Adipocyte (in vitro differentiated cells): ENCODE data around the gene MPST.

ENCODE experiments used
- DNase-seq: peaks from one replicate; pipeline ENCODE4 v3.0.0-alpha.2; 2015; ENCODE audit warnings: low read depth
- H3K27me3 ChIP-seq: replicated peaks from 2 replicates; pipeline ENCODE4 v1.7.0; 2013; ENCODE audit warnings: mild to moderate bottlenecking, low read length, moderate library complexity; ENCODE audit not compliant: control insufficient read depth, insufficient read depth
- H3K36me3 ChIP-seq: 2 replicates; pipeline ENCODE4 v1.7.0; 2013; ENCODE audit warnings: low read length, mild to moderate bottlenecking, moderate library complexity; ENCODE audit not compliant: control insufficient read depth, insufficient read depth, severe bottlenecking
- H3K4me1 ChIP-seq: 2 replicates; pipeline ENCODE4 v1.7.0; 2013; ENCODE audit warnings: mild to moderate bottlenecking, low read length, moderate library complexity; ENCODE audit not compliant: control insufficient read depth, insufficient read depth
- H3K4me3 ChIP-seq: 2 replicates; pipeline ENCODE4 v1.7.0; 2013; ENCODE audit warnings: mild to moderate bottlenecking, low read length, moderate library complexity
- H3K9ac ChIP-seq: 2 replicates; pipeline ENCODE4 v1.7.0; 2013; ENCODE audit warnings: mild to moderate bottlenecking, low read length, moderate library complexity
- H3K9me3 ChIP-seq: 2 replicates; pipeline ENCODE4 v1.7.0; 2013; ENCODE audit warnings: mild to moderate bottlenecking, low read length, moderate library complexity; ENCODE audit not compliant: control insufficient read depth

Gene MPST

GRCh38 chr22:37007651-37008050 is 11.9 kb upstream of the MPST start:
- Histone ChIP-seq H3K36me3 (no peaks in the 10 kb centered on the region), H3K4me1 (peaks cover 10% of the 10 kb centered on the region), H3K27me3 (peaks cover 45% of the 10 kb centered on the region), H3K4me3 (no peak overlapping the region), H3K9ac (no peak overlapping the region), H3K9me3 (peaks cover 21% of the 10 kb centered on the region)
- DNase-seq, result no peak

GRCh38 chr22:37008365-37008764 is 11.2 kb upstream of the MPST start:
- Histone ChIP-seq H3K36me3 (no peaks in the 10 kb centered on the region), H3K4me3 (no peak overlapping the region), H3K4me1 (peaks cover 14% of the 10 kb centered on the region), H3K27me3 (peaks cover 38% of the 10 kb centered on the region), H3K9ac (no peak overlapping the region), H3K9me3 (peaks cover 21% of the 10 kb centered on the region)
- no peak for DNase-seq

GRCh38 chr22:37009490-37009889 is 10.1 kb upstream of the MPST start:
- Histone ChIP-seq H3K9ac (no peak overlapping the region), H3K36me3 (no peaks in the 10 kb centered on the region), H3K9me3 (peaks cover 21% of the 10 kb centered on the region), H3K27me3 (peaks cover 27% of the 10 kb centered on the region), H3K4me3 (no peak overlapping the region), H3K4me1 (peaks cover 22% of the 10 kb centered on the region)
- no peak for DNase-seq

GRCh38 chr22:37010174-37010573 is 9.4 kb upstream of the MPST start:
- Histone ChIP-seq H3K9me3 (peaks cover 17% of the 10 kb centered on the region), H3K9ac (no peak overlapping the region), H3K4me3 (no peak overlapping the region), H3K27me3 (peaks cover 27% of the 10 kb centered on the region), H3K4me1 (peaks cover 29% of the 10 kb centered on the region), H3K36me3 (no peaks in the 10 kb centered on the region)
- no peak for DNase-seq

- H3K9me3 ChIP-seq, result peaks cover 9% of the 10 kb centered on the region
- H3K9ac ChIP-seq, result no peak overlapping the region
- no peak overlapping the region for H3K4me3 ChIP-seq
- H3K27me3 ChIP-seq, result peaks cover 22% of the 10 kb centered on the region
- no peak for DNase-seq
- peaks cover 34% of the 10 kb centered on the region for H3K4me1 ChIP-seq
- no peaks in the 10 kb centered on the region for H3K36me3 ChIP-seq
Measured at GRCh38 chr22:37010976-37011375, 8.6 kb upstream of the MPST start.

GRCh38 chr22:37011472-37011871 is 8.1 kb upstream of the MPST start:
- Histone ChIP-seq H3K9ac (no peak overlapping the region), H3K36me3 (no peaks in the 10 kb centered on the region), H3K27me3 (peaks cover 17% of the 10 kb centered on the region), H3K4me1 (peaks cover 39% of the 10 kb centered on the region), H3K4me3 (no peak overlapping the region), H3K9me3 (peaks cover 5% of the 10 kb centered on the region)
- no peak for DNase-seq

GRCh38 chr22:37012262-37012904 is 7.2 kb upstream of the MPST start:
- no peaks in the 10 kb centered on the region for H3K9me3 ChIP-seq
- no peak overlapping the region for H3K9ac ChIP-seq
- DNase-seq, result peak; percentile 8
- peaks cover 2% of the 10 kb centered on the region for H3K36me3 ChIP-seq
- H3K4me3 ChIP-seq, result no peak overlapping the region
- H3K27me3 ChIP-seq, result peaks cover 8% of the 10 kb centered on the region
- H3K4me1 ChIP-seq, result peaks cover 48% of the 10 kb centered on the region

GRCh38 chr22:37012956-37013355 is 6.6 kb upstream of the MPST start:
- H3K9me3 ChIP-seq, result no peaks in the 10 kb centered on the region
- H3K4me3 ChIP-seq, result no peak overlapping the region
- H3K4me1 ChIP-seq, result peaks cover 54% of the 10 kb centered on the region
- peaks cover 6% of the 10 kb centered on the region for H3K27me3 ChIP-seq
- H3K36me3 ChIP-seq, result peaks cover 8% of the 10 kb centered on the region
- H3K9ac ChIP-seq, result no peak overlapping the region
- DNase-seq, result no peak

- H3K9ac ChIP-seq, result peak overlapping the region; percentile 74
- no peak overlapping the region for H3K4me3 ChIP-seq
- peaks cover 60% of the 10 kb centered on the region for H3K4me1 ChIP-seq
- no peaks in the 10 kb centered on the region for H3K27me3 ChIP-seq
- peaks cover 11% of the 10 kb centered on the region for H3K36me3 ChIP-seq
- no peaks in the 10 kb centered on the region for H3K9me3 ChIP-seq
- DNase-seq, result no peak
Measured at GRCh38 chr22:37014415-37014806, 5.1 kb upstream of the MPST start.

GRCh38 chr22:37014835-37015586 is 4.5 kb upstream of the MPST start:
- Histone ChIP-seq H3K4me3 (no peak overlapping the region), H3K36me3 (peaks cover 11% of the 10 kb centered on the region), H3K4me1 (peaks cover 60% of the 10 kb centered on the region), H3K9me3 (no peaks in the 10 kb centered on the region), H3K9ac (peak overlapping the region; percentile 74), H3K27me3 (no peaks in the 10 kb centered on the region)
- DNase-seq, result no peak

GRCh38 chr22:37015587-37015878 is 4.0 kb upstream of the MPST start:
- Histone ChIP-seq H3K4me3 (no peak overlapping the region), H3K36me3 (peaks cover 11% of the 10 kb centered on the region), H3K27me3 (no peaks in the 10 kb centered on the region), H3K9ac (peak overlapping the region; percentile 74), H3K4me1 (peaks cover 65% of the 10 kb centered on the region), H3K9me3 (no peaks in the 10 kb centered on the region)
- no peak for DNase-seq
